CD14-positive monocyte (primary cell): ENCODE results near the gene FBN1. TPM values are rescaled to one million over a fixed set of nuclear protein-coding genes. Genes with fewer than 3 reads are reported as not detected.

Experiments
- DNase-seq, 3 donors: peaks; one replicate each; pipeline ENCODE4 v3.0.0-alpha.2; 2011 to 2022
- H2AFZ ChIP-seq: 2 replicates; pipeline ENCODE4 v1.6.0; 2012; ENCODE audit warnings: mild to moderate bottlenecking, low read depth, low read length, inconsistent platforms; ENCODE audit not compliant: insufficient read depth, poor library complexity, severe bottlenecking
- H3K27ac ChIP-seq, 2 donors: 1 replicate in 1 of 2; 2 replicates in 1 of 2; pipeline ENCODE4 v1.5.1; 2012 to 2013; ENCODE audit warnings: low read length in 2 of 2, control low read depth in 1 of 2, inconsistent platforms in 1 of 2, low read depth in 1 of 2, mild to moderate bottlenecking in 1 of 2
- H3K27me3 ChIP-seq, 2 donors: one replicate each; pipeline versions ENCODE4 v1.6.0 to v1.6.1; 2011 to 2013; ENCODE audit warnings: low read length in 2 of 2; ENCODE audit not compliant: control insufficient read depth in 2 of 2, insufficient read depth in 2 of 2
- H3K36me3 ChIP-seq, 2 donors: replicated peaks in 1 of 2; 1 replicate in 1 of 2; 2 replicates in 1 of 2; pipeline versions ENCODE4 v1.5.1 to v1.6.1; 2012 to 2013; ENCODE audit warnings: low read length in 2 of 2, control low read depth in 1 of 2, inconsistent platforms in 1 of 2, mild to moderate bottlenecking in 1 of 2; ENCODE audit not compliant: insufficient read depth in 2 of 2, control insufficient read depth in 1 of 2
- H3K4me1 ChIP-seq, 2 donors: 1 replicate in 1 of 2; 2 replicates in 1 of 2; pipeline versions ENCODE4 v1.5.1 to v1.6.1; 2012 to 2013; ENCODE audit warnings: low read length in 2 of 2, control low read depth in 1 of 2, inconsistent platforms in 1 of 2, mild to moderate bottlenecking in 1 of 2, moderate library complexity in 1 of 2; ENCODE audit not compliant: insufficient read depth in 2 of 2, control insufficient read depth in 1 of 2
- H3K4me2 ChIP-seq: replicated peaks from 2 replicates; pipeline ENCODE3; 2012; ENCODE audit warnings: low read length, moderate library complexity, mild to moderate bottlenecking; ENCODE audit not compliant: poor library complexity, severe bottlenecking; ENCODE audit errors: extremely low read depth
- H3K4me3 ChIP-seq, 3 experiments: fragments of 200-600 bp in 1 of 3; sonication (generic) in 1 of 3; replicated peaks in 1 of 3; 1 replicate in 2 of 3; 2 replicates in 1 of 3; pipeline ENCODE4 v1.5.1; 2011 to 2013; ENCODE audit warnings: low read length in 3 of 3, mild to moderate bottlenecking in 3 of 3, control low read depth in 2 of 3, low read depth in 2 of 3, inconsistent platforms in 1 of 3, moderate library complexity in 1 of 3
- H3K79me2 ChIP-seq: 2 replicates; pipeline ENCODE4 v1.6.0; 2012; ENCODE audit warnings: mild to moderate bottlenecking, control low read depth, inconsistent platforms, low read length, moderate library complexity; ENCODE audit not compliant: insufficient read depth
- H3K9ac ChIP-seq: 2 replicates; pipeline ENCODE4 v1.6.0; 2017; ENCODE audit warnings: low read length, mild to moderate bottlenecking; ENCODE audit not compliant: insufficient read depth, poor library complexity, severe bottlenecking
- H3K9me3 ChIP-seq, 2 donors: replicated peaks in 1 of 2; 1 replicate in 1 of 2; 2 replicates in 1 of 2; pipeline versions ENCODE4 v1.5.1 to v1.6.1; 2012 to 2013; ENCODE audit warnings: low read length in 2 of 2, control low read depth in 1 of 2; ENCODE audit not compliant: control insufficient read depth in 1 of 2, insufficient read depth in 1 of 2
- H4K20me1 ChIP-seq: 2 replicates; pipeline ENCODE4 v1.6.0; 2012; ENCODE audit warnings: mild to moderate bottlenecking, low read length, control low read depth, moderate library complexity; ENCODE audit not compliant: insufficient read depth
- H3K27ac Mint-ChIP-seq, 7 donors: one replicate each; pipeline ENCODE4 v1.8.0; 2020; ENCODE audit warnings: mild to moderate bottlenecking in 7 of 7, mixed read lengths in 7 of 7, moderate library complexity in 6 of 7, inconsistent platforms in 2 of 7
- H3K27me3 Mint-ChIP-seq, 3 donors: one replicate each; pipeline ENCODE4 v1.8.0; 2021 to 2022; ENCODE audit warnings: low read depth in 3 of 3, mild to moderate bottlenecking in 3 of 3, mixed read lengths in 3 of 3, moderate library complexity in 3 of 3, inconsistent platforms in 1 of 3
- H3K36me3 Mint-ChIP-seq, 2 donors: one replicate each; pipeline ENCODE4 v1.8.0; 2020; ENCODE audit warnings: mixed read lengths in 2 of 2, inconsistent platforms in 1 of 2, mild to moderate bottlenecking in 1 of 2
- H3K4me1 Mint-ChIP-seq: one replicate; pipeline ENCODE4 v1.8.0; 2020; ENCODE audit warnings: mild to moderate bottlenecking, mixed read lengths
- H3K4me3 Mint-ChIP-seq, 2 donors: one replicate each; pipeline ENCODE4 v1.8.0; 2020; ENCODE audit warnings: mild to moderate bottlenecking in 2 of 2, mixed read lengths in 2 of 2, moderate library complexity in 1 of 2
- H3K9me3 Mint-ChIP-seq, 7 donors: one replicate each; pipeline ENCODE4 v1.8.0; 2020 to 2022; ENCODE audit warnings: mixed read lengths in 7 of 7, mild to moderate bottlenecking in 6 of 7, moderate library complexity in 6 of 7, inconsistent platforms in 2 of 7
- CTCF ChIP-seq: fragments of 200-600 bp; IDR thresholded peaks from one replicate; pipeline ENCODE4 v1.8.0; 2022; ENCODE audit warnings: antibody characterized with exemption, mild to moderate bottlenecking
- WGBS: methylation state at CpG from one replicate; pipeline ENCODE4 v1.1.5; 2013; ENCODE audit warnings: missing lambda C conversion rate; ENCODE audit not compliant: insufficient coverage; 5-methylcytosine and 5-hydroxymethylcytosine counted together
- intact Hi-C, 2 donors: fragments of 100-400 bp; cut with micrococcal nuclease; formaldehyde crosslinking; loops; one replicate each; pipeline versions ENCODE4 v1.15.0 to v1.15.1; 2023
- polyA plus RNA-seq, 3 donors: library from polyadenylated mRNA; depleted of rRNA in 1 of 3; unstranded in 2 of 3; stranded (reverse) in 1 of 3; fragments of 300-500 nt in 2 of 3; fragments of >200 nt in 1 of 3; fragmentation: Illumina TruSeq in 2 of 3; gene quantifications; 1 replicate in 2 of 3; 2 replicates in 1 of 3; pipeline ENCODE4 v1.2.3, GENCODE V29; 2012 to 2021

The FBN1 gene
- polyA plus RNA-seq, 3 donors: 0.29 TPM; not detected in 2

- Histone ChIP-seq H2AFZ (no peak overlapping the region), H3K27me3 (no peaks in the 10 kb centered on the region), H3K36me3 (no peaks in the 10 kb centered on the region), H3K4me1 (no peaks in the 10 kb centered on the region), H3K27ac (no peak overlapping the region), H4K20me1 (no peaks in the 10 kb centered on the region), H3K4me2 (no peak overlapping the region), H3K4me3 (no peak overlapping the region), H3K9me3 (no peaks in the 10 kb centered on the region), H3K9ac (no peak overlapping the region), H3K79me2 (no peaks in the 10 kb centered on the region)
- 69% methylated on average over 2 of the region's 2 CpGs for WGBS
- H3K4me3 Mint-ChIP-seq: no peak overlapping the region
- intact Hi-C loops: no loop called here
- no peaks in the 10 kb centered on the region for H3K4me1 Mint-ChIP-seq
- no peak overlapping the region for H3K27ac Mint-ChIP-seq
- TF ChIP-seq CTCF: no peak
- no peak for DNase-seq
- peaks cover 0 to 1% (median 0%) of the 10 kb centered on the region in 3 donors for H3K27me3 Mint-ChIP-seq
- H3K36me3 Mint-ChIP-seq: peaks cover 0 to 3% of the 10 kb centered on the region in 2 donors
- peaks cover 0 to 7% (median 1%) of the 10 kb centered on the region in 7 donors for H3K9me3 Mint-ChIP-seq
Measured at GRCh38 chr15:48486228-48486627, 159.3 kb downstream of the FBN1 start.

DNA sequence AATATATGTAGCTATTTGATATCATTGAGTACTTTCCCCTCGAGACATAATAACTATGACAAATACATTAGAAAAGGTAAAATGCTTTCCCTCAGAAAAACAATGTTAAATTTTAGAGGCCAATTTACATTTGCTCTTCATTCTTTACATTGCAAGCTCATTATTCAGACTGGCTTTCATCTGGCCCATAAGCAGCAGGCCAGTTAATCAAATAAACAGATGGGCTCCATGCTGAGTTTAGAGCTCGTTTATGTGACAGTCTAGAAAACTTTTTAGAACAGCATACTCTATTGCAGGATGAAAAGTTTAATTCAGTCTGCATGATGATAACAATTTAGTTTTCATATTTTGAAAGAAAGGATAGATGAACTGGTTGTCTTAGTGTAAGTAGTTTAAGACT, 163.7 kb downstream of the FBN1 start:
- peaks cover 0 to 2% of the 10 kb centered on the region in 2 donors for H3K36me3 Mint-ChIP-seq
- Histone ChIP-seq H3K4me1 (no peaks in the 10 kb centered on the region), H4K20me1 (no peaks in the 10 kb centered on the region), H3K27ac (no peak overlapping the region), H3K4me3 (no peak overlapping the region), H3K4me2 (no peak overlapping the region), H3K9ac (no peak overlapping the region), H2AFZ (no peak overlapping the region), H3K79me2 (no peaks in the 10 kb centered on the region), H3K36me3 (no peaks in the 10 kb centered on the region), H3K27me3 (no peaks in the 10 kb centered on the region), H3K9me3 (no peaks in the 10 kb centered on the region)
- no CpG with 5 or more reads among the region's 2 CpGs for WGBS
- no peak overlapping the region for H3K4me3 Mint-ChIP-seq
- DNase-seq: no peak
- no peaks in the 10 kb centered on the region for H3K4me1 Mint-ChIP-seq
- H3K27me3 Mint-ChIP-seq: no peaks in the 10 kb centered on the region
- peaks cover 0 to 2% (median 0%) of the 10 kb centered on the region in 7 donors for H3K9me3 Mint-ChIP-seq
- TF ChIP-seq CTCF: no peak
- H3K27ac Mint-ChIP-seq: no peak overlapping the region
- intact Hi-C loops: no loop called here
